ENCODE measurements around the gene F10.
"Not testable (repeated sequence)": the region's sequence is repeated elsewhere in the genome, so short reads cannot be mapped to it uniquely, and the experiment has no call there.

Gene F10

GRCh38 chr13:113122550-113123225 lies at the start of gene F10:
TSS of gene F10 (plus strand) at chr13:113122799. CDS start at chr13:113122856, 57 bp downstream.
- DNase-seq (ENCODE audit: low read depth, low spot score): peak; percentile 29

GRCh38 chr13:113073942-113074341 lies 48.7 kb upstream of the F10 start:
- DNase-seq (ENCODE audit: low read depth, low spot score): no peak

- DNase-seq (ENCODE audit: low read depth, low spot score): no peak
Measured at GRCh38 chr13:113074401-113074800, 48.2 kb upstream of the F10 start.

- DNase-seq (ENCODE audit: low read depth, low spot score): no peak
Measured at GRCh38 chr13:113074876-113075275, 47.7 kb upstream of the F10 start.

- no peak for DNase-seq (ENCODE audit: low read depth, low spot score)
Measured at GRCh38 chr13:113075711-113076110, 46.9 kb upstream of the F10 start.

- no peak for DNase-seq (ENCODE audit: low read depth, low spot score)
Measured at GRCh38 chr13:113076681-113077401, 45.8 kb upstream of the F10 start.

GRCh38 chr13:113077566-113077952 lies 45.0 kb upstream of the F10 start:
- no peak for DNase-seq (ENCODE audit: low read depth, low spot score)

GRCh38 chr13:113077953-113078901 lies 44.4 kb upstream of the F10 start:
- DNase-seq (ENCODE audit: low read depth, low spot score): no peak

GRCh38 chr13:113078902-113079780 lies 43.5 kb upstream of the F10 start:
- no peak for DNase-seq (ENCODE audit: low read depth, low spot score)

- not testable (repeated sequence) for DNase-seq (ENCODE audit: low read depth, low spot score)
Measured at GRCh38 chr13:113079781-113080080, 42.9 kb upstream of the F10 start.

GRCh38 chr13:113080361-113080831 lies 42.2 kb upstream of the F10 start:
- DNase-seq (ENCODE audit: low read depth, low spot score): no peak

- DNase-seq (ENCODE audit: low read depth, low spot score): no peak
Measured at GRCh38 chr13:113080901-113081521, 41.6 kb upstream of the F10 start.

- no peak for DNase-seq (ENCODE audit: low read depth, low spot score)
Measured at GRCh38 chr13:113082198-113083021, 40.2 kb upstream of the F10 start.

GRCh38 chr13:113083022-113083373 lies 39.6 kb upstream of the F10 start:
- DNase-seq (ENCODE audit: low read depth, low spot score): no peak

- no peak for DNase-seq (ENCODE audit: low read depth, low spot score)
Measured at GRCh38 chr13:113083402-113084061, 39.1 kb upstream of the F10 start.

GRCh38 chr13:113084094-113084942 lies 38.3 kb upstream of the F10 start:
- DNase-seq (ENCODE audit: low read depth, low spot score): no peak

GRCh38 chr13:113084943-113085540 lies 37.6 kb upstream of the F10 start:
- DNase-seq (ENCODE audit: low read depth, low spot score): no peak
